Neural cell (in vitro differentiated cells): ENCODE measurements around the gene ZBED4.

Experiments
- EP300 ChIP-seq: fragments of 450-650 bp; conservative IDR thresholded peaks from 2 replicates; pipeline ENCODE4 v1.6.1; 2014; ENCODE audit warnings: antibody characterized with exemption, mild to moderate bottlenecking, moderate library complexity; ENCODE audit not compliant: poor library complexity, severe bottlenecking
- MXI1 ChIP-seq: fragments of 450-650 bp; conservative IDR thresholded peaks from 2 replicates; pipeline ENCODE4 v1.6.1; 2014; ENCODE audit warnings: antibody characterized with exemption, mild to moderate bottlenecking; ENCODE audit not compliant: poor library complexity, severe bottlenecking
- POLR2AphosphoS5 ChIP-seq: IDR thresholded peaks from 2 replicates; pipeline ENCODE4 v1.6.1; 2012
- SMC3 ChIP-seq: fragments of 450-650 bp; conservative IDR thresholded peaks from 2 replicates; pipeline ENCODE4 v1.6.1; 2014; ENCODE audit warnings: antibody characterized with exemption, mild to moderate bottlenecking, moderate library complexity; ENCODE audit not compliant: poor library complexity
- TF ChIP-seq, protein P1 (sequence below): fragments of 450-650 bp; IDR thresholded peaks from 2 replicates; pipeline ENCODE4 v1.5.1; 2014; ENCODE audit warnings: antibody characterized with exemption, mild to moderate bottlenecking, moderate library complexity; ENCODE audit not compliant: poor library complexity, severe bottlenecking

- TF ChIP-seq POLR2AphosphoS5 (no peak), SMC3 (no peak), MXI1 (no peak), EP300 (no peak)
- TF ChIP-seq, protein P1, sequence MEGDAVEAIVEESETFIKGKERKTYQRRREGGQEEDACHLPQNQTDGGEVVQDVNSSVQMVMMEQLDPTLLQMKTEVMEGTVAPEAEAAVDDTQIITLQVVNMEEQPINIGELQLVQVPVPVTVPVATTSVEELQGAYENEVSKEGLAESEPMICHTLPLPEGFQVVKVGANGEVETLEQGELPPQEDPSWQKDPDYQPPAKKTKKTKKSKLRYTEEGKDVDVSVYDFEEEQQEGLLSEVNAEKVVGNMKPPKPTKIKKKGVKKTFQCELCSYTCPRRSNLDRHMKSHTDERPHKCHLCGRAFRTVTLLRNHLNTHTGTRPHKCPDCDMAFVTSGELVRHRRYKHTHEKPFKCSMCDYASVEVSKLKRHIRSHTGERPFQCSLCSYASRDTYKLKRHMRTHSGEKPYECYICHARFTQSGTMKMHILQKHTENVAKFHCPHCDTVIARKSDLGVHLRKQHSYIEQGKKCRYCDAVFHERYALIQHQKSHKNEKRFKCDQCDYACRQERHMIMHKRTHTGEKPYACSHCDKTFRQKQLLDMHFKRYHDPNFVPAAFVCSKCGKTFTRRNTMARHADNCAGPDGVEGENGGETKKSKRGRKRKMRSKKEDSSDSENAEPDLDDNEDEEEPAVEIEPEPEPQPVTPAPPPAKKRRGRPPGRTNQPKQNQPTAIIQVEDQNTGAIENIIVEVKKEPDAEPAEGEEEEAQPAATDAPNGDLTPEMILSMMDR, result no peak
These were observed 32.7 kb upstream of the ZBED4 start for GRCh38 chr22:49820984-49821383.
